ENCODE measurements around the gene RASGRF2.
A peak's percentile ranks its signal among the peaks of the same experiment; 100 is the strongest.

Gene RASGRF2

DNA sequence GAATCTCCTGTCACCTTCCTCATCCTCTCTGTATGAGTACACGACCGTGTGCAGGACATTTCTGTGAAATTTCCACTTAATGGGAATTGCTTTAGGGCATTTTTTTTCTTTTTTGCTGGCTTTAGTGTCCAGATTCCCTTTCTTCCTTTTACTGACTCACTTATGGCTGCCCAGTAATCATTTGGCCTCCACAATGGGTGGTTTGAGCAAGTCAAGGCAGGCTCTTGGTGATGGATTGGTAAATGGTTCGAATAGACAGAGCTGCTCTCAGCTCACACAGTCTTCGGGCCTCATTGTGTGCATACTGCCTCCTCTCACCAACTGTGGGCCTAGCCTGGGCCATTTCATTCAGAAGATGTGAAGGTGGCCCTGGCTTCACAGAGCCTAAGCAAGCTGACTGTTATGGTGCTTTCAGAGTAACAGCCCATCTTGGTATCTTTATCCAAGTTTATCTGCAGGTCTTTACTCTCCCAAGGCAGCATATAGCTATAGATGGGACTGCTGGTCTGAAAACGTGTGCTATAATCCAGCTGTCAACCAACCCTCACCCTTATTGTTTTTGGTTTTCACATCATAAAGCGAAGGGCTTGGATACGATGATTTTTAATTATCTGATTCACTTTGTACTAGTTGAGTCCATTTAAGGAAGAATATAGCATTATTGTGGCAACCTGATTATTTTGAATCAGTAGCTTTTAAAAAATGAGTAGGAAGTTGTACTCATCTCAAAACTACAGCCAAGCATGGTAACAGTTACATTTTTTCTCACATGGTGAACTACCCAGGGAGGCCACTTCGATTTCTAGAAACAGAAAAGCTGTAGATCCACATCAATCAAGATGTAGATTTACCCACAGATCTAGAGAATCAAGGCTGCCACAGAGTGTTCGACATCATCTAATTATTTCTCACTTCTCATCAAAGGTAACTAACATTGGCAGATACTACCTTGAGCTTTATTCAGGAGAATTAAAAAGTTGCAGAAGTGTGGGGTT, 222.5 kb downstream of the RASGRF2 start:
- no peak for DNase-seq

DNA sequence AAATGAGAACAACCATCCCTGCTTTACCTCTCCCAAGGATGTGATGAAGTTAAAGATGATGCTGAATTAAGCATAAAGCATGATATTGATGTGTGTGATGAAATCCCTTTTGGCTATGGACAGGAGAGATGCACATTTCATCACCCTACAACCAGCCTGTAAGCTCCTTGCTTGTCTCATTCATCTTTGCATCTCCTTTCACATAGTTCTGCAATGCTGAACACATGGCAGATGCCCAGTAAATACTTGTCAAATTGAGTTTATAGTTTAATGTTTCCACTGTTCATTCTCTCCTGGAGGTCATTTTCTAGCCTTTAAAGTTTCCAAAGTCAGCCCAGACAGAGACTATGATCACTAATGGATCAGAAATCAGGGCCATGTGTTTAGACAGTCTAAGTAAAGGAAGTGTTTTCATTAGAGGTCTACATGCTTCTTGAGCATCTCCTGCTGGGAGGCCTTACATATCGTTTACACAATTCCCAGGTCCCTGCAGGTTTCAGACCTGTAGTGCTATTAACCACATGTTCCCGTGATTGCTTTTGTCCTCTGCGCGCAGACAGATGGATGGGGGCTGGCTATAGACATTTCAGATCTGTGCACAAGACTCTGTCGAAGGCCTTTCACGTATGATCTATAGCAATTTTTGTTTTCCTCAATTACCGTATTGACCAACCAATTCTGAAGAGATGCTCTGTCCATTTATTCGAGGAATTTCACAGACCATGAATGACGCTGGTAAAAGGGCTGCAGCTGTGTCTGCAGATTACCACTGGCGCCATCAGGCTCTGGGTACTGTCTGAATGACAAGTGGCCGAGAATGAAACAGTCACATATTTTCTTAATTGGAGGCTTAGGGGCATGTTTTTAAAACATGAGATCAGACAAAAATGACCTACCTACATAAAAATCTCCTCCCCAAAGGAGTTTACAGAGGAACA, 223.9 kb downstream of the RASGRF2 start:
- DNase-seq: no peak

DNA sequence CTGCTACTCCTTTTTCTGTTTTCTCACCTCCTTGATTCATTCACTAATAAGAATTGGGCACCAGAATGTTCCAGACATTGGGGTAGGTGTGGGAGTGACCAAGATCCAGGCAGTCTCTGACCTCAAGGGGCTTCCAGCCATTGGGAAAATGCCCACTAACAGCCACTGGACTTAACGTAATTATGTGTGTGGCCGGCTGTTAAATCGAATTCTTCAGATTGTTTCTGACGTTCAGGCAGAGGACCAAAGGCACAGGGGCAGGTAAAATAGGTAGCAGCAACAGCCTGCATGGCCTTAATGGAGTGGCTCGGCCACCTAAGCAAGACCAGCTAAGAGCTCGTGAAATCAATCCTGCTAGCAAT, 224.6 kb downstream of the RASGRF2 start:
- DNase-seq: no peak

DNA sequence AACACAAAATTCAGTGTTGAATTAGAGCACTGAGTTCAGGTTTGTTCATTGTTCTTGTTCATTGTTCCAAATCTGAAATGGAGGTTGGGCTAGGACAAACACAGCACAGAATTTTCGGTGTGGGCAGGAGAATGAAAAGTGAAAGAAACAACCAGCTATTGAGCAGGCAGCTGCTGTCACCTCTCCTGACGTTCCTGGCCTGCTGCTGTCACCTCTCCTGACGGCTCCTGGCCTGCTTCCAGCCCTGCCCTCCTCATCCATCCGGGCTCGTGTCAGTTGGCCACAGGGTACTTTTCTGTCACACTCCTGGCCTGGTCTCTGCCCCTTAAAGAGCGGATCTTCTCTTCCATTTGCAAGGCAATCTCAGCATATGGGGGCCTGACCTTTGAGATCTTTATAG, 227.7 kb downstream of the RASGRF2 start:
- DNase-seq: no peak

DNA sequence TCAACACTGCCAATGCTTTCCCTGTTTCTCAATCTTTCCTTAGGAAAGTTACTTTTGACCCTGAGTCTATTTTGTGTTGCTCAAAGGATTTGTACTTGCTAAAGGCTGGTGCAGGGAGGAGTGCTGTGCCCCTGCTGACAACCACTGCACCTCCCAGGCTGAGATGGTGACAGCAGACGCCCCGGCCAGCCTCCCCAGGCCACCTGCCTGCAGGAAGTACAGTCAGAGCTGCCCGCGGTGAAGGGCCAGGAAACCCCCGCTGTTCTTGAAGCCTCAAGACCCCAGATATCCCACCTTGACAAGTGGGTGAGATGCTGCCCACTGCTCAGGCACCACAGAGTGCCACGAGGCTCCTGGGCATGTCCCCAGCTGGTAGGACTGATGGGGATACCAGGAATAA, 228.8 kb downstream of the RASGRF2 start:
- DNase-seq: no peak

DNA sequence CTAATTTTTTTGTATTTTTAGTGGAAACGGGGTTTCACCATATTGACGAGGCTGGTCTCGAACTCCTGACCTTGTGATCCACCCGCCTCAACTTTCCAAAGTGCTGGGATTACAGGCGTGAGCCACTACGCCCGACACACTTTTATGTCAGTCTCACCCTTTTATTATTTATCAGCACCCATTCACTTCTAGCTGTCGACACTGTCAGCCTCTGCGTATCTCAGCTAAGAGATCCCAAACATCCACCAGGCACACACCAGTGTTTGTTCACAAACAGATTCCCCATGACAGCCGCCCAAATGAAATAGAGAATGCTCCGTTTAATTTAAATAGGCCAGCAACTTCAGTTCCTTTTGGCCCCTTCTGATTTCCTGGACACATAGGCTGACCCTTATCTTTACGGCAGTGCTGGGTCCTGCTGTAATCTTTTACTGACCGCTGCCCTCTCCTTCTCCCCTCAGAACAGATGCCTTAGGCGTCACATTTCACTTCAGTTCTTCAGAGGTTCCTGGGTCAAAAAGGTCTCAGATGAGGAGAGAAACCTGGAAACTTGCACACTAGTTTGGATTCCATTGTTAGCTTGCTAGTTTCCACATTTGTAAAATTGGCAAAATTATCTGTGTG, 229.8 kb downstream of the RASGRF2 start:
- no peak for DNase-seq

DNA sequence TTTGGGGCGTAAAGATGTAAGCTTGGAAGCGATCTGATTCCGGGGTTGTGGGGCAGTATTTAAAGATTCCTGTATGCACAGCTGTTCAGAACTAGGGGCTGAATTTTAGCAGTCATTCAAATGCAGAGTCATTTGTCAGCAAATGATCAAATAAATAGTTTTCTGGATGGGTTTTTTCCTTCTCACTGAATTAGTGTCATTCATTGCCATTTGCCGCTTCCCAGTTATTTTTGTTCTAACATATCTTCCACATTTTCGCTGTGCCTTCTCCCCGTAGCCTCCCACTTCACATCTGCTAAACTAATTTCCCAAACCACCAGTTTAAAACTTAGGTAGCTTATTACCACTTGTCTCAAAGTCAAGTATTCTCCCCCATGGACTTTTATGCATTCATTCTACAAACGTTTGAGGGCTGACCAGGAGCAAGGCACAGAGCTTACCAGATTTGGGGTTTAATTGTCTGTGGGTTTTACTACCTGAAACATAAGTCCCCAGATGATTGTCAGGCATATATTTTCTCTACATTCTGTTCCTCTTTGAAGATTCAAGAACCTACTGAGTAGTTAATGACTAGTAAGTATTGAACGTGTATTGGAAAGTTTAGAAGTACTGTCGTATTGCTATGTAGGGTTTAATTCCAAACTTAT, 231.7 kb downstream of the RASGRF2 start:
- no peak for DNase-seq

DNA sequence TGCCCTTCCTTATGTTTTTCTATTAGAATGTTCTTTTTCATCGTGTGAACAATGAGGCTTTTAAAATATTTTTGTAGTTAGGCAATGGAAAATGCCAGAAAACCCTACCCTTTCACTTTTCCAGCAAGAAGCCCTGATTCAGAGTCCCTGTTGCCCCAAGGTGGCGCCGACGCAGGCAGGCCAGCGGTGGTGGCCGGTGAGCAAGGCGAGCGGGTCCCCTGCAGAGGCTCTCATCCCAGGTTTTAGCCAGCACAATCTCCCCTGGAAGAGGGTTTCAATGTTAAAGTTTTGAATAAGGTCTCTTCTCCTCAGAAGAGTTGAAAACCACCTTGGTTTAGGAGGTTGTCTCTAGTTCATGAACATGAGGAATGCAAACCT, 232.2 kb downstream of the RASGRF2 start:
- no peak for DNase-seq

DNA sequence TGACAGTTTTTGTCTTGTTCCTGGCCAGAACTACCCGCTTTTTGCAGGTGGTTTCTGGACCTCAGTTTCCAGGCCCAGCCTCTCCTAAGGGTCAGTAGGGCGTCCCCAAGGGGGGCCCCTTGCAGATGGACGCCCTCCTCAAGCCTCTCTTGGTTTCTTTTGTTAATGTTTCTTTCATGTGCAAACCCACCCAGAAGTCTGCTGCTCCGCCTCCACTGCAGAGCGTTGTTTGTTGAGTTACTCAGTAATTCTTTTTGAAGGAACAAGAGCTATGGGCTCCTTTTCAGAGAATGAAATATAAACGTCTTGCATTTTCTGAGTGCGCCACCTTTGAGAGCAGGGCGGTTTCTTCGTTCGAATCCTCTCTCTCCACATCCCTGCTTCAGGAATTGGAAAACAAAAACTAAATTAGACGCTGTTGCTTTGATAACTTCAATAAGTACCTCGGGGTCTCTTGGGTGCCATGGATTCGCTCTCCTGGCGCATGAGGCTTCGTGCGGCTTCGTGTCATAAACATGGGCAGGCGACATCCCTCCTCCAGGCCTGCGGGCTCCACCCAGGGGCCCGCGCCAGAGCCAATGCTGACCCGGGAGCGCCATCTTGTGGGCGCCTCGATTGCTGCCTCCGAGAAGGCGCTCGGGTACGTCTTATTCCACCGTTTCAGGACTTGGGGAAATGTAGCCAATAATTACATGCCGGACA, 234.6 kb downstream of the RASGRF2 start:
- peak; percentile 35 for DNase-seq

DNA sequence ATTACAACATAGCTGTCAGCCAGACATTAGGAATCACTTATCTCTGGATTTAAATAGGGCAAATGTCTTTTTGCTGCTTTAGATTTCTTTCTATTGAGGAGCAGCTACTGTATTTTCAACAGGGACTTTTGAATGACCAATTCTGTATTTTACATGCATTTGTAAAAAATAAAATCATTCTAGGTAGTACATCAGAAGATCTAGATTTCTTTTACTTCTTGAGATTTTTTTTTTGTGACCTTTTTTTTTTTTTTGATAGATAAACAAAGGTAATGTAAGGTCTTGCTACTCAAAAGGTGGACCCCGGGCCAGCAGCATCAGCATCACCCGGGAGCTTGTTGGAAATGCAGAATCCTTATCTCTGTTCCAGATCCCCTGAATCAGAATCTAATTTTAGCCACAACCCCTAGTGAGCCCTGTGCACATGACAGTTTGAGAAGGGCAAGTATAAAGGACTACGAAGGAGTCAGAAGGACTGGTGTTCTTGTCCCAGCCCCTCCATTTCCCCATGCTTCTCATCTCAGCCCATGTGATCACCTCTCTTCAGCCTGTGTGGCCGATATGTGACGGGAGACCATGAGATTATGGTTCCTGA, 235.3 kb downstream of the RASGRF2 start:
- no peak for DNase-seq

DNA sequence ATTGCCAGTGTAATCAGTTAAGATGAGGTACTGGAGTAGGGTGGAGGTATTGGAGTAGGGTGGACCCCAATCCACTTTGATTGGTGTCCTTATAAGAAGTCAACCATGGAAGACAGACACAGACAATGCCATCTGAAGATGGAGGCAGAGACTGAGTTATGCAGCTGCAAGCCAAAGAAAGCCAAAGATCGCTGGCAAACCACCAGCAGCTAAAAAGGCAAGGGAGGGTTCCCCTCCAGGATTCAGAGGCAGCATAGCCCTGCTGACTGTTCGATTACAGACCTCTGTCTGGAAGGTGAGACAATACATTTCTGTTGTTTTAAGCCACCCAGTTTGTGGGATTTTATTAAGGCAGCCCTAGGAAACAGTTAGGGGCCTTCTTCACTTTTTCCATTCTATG, 242.5 kb downstream of the RASGRF2 start:
- DNase-seq: no peak

DNA sequence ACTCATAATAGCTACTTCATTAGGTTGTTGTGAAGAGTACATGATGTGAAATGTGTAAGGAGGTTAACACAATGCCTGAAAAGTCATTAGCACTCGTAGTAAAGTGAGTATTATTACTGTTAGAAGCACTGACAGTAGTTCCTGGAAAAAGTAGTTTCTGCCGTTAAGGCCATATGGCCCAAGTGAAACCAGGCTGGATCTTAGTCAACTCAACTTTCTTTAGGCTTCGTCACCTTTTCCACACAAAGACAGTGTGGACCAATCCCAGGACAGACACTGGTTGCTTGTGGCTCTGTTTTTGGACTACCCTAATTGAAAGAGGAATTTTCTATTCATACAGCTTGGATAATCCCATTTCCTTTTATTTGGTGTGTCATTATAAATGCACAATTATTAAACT, 243.6 kb downstream of the RASGRF2 start:
- no peak for DNase-seq

DNA sequence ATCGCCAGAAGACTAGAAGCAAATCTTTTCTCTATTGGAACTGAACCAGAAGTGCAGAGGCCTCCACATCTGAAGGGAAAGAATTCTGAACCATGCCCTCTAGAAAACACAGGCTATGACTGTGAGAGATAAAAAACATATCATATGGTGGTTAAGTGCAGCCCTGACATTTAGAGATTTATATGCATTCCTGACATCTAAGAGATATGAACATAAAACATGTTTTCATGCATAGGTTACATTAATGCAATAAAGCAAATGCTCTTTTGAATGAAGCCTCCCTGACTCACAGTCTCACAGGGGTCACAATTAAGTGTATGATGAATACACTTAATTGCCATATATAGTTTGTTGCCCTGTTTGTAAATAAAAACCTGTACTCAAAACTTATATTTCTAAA, 244.0 kb downstream of the RASGRF2 start:
- no peak for DNase-seq

DNA sequence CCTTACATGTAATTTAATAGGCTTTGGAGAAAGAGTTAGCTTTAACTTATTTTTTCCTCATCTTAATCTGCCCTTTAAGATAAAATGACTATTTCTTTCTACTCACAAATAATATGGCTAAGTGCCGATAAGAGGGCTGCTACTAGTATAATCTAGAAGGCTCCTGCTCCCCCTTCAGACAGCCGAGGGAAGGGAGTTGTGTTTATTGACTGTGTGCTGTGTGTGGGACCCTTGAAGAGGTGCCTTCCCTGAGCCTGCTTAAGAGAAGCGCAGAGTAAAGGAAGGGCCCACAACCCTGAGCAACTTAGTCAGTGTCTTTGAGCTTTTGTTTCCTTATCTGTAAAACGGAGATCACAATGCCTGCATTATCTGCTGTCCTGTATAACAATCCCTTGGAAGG, 244.9 kb downstream of the RASGRF2 start:
- no peak for DNase-seq

DNA sequence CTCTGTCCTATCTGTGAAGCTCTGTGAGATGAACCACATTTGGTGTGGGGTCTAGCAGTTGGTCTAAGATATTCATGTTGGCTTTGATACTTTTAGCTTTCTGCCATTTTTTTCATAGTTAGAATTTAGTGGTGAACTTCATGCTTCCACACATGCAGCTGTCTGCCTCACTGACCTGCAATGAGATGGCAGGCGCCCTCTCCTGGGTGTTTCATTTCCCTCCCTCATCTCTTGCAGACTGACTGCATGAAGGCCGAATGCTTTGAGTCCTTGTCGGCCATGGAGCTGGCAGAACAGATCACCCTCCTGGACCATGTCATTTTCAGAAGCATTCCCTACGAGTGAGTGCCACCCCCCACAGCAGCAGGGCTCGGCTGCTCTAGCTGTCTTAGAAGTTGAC, 246.8 kb downstream of the RASGRF2 start:
- DNase-seq: no peak

DNA sequence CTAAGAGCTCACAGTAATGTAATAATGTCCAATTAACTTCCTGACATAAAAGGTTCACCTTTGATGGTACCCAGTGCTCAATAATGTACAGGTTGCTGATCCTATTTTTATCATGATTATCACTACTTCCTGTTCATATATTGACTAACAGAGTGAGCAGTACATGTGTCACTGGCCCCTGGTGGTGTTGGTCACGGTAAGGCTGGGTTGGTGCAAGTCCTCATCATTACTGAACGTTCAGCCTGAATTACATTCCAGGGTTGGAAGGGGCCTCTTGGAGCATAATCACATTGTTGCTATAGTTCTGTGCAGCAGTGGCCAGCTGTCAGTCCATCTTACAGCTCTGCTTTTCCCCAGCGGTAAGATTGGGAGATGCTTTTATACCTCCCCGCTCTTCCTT, 248.7 kb downstream of the RASGRF2 start:
- no peak for DNase-seq

DNA sequence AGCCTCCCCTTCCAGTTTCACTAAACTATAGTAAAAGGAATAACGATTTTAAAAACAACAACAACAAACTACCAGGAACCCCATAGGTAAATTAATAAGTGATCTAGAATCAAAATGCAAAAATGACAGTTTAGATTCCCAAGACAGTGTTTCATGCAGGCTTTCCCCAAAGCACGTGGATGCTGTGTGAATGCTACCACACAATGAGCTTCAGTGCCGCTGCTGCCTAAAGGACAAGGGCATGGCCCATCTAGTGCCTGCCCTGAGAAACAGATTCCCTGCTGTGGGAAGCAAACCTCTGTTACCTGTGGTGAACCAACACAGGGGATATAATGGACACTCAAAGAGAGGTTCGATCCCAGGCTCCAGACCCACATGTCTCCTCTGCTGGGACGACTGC, 249.2 kb downstream of the RASGRF2 start:
- DNase-seq: no peak

DNA sequence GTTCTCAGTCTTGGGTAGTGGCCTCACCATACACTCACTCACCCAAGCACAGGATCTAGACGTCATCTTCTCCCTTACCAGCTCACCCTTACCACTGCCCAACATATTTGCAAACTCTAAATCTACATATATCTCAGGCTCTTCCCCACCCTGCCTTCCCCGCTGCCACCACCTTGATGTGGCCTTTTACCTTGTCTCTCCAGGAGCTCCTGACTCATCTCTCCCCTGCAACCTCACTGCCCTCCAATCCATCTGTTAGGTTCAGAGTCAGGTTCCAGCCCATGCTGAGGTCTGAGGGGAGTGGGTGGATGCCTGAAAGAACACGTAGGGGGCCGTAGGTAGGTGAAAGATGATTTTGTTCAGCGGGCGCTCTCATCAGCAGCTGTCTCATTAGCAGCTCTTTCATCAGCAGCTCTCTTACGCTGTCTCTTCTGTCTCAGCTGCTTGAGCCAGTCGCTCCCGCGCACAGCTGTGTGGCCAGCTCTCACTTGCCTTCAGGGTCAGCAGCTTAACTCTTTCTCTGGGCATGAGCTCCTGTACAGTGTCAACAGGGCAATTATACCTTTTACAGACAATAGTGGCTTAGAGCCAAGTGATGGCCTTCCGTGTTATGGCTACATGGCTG, 249.8 kb downstream of the RASGRF2 start:
- DNase-seq: no peak

DNA sequence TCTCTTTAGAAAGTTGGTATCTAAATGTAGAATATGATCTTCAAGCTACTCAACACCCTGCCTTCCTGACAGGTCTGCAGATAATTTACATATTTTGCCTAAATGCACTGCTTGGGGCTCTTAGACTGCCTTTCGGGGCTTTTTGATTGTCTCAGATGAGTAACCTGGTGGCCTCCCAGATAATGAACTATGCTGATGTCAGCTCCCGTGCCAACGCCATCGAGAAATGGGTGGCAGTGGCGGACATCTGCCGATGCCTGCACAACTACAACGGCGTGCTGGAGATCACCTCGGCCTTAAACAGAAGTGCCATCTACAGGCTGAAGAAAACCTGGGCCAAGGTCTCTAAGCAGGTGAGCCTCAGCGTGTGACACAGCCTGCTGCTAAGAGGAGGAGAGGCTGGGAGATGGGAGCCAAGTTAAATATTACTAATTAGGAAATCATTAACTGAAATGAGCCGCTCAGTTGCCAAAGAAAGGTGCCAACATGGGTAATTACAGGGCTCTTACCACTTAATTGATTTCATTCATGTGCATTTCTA, 252.1 kb downstream of the RASGRF2 start:
- DNase-seq: peak; percentile 53

DNA sequence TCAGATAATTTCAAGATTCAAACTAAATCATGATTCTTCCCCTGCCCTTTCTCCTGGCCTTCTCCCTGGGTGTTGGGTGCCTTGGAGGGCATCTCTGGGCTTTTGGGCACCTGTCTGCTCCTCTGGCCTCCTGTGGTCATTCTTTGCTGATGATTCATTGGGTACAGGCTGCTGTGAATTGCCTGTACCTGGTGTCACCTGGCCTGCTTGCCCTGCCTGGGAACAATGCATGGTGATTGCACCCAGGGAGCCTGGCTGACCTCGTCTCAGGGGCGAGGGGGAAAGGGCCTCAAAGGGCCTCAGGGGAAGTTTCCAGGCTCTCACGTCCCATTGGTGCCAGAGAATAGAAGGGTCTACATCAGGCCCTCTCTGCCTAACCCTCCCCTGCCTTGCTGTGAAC, 252.9 kb downstream of the RASGRF2 start:
- DNase-seq: no peak

DNA sequence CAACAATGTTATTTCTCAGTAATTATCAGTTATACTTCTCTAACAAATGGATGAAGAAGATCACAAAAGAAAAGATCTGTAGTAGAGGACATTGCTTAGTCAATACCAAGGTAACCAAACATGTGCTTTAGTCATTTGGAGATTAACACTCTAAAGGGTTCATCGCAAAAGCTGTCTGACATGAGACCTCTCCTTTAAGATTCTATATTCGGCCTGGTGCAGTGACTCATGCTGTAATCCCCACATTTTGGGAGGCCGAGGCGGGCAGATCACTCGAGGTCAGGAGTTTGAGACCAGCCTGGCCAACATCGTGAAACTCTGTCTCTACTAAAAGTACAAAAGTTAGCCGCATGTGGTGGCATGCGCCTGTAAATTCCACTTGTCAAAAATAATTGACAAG, 254.7 kb downstream of the RASGRF2 start:
- no peak for DNase-seq
